PFSK-1 (cell line): ENCODE results near the gene DDB1. TPM values are rescaled to one million over a fixed set of nuclear protein-coding genes. Genes with fewer than 3 reads are reported as not detected.
A peak's percentile ranks its signal among the peaks of the same experiment; 100 is the strongest.

Experiments
- FOXP2 ChIP-seq: optimal IDR thresholded peaks from 2 replicates; pipeline ENCODE3; 2011; ENCODE audit warnings: borderline replicate concordance, control low read depth, inconsistent platforms; ENCODE audit not compliant: insufficient read depth; ENCODE audit errors: extremely low read length, extremely low read depth
- POLR2AphosphoS5 ChIP-seq: IDR thresholded peaks from 2 replicates; pipeline ENCODE4 v1.6.1; 2012; ENCODE audit warnings: low read depth, mild to moderate bottlenecking, control low read depth, low read length, moderate library complexity
- SIN3A ChIP-seq: IDR thresholded peaks from 2 replicates; pipeline ENCODE4 v1.6.1; 2012; ENCODE audit warnings: mild to moderate bottlenecking, low read length, moderate library complexity, borderline replicate concordance; ENCODE audit not compliant: insufficient read depth
- TAF1 ChIP-seq: IDR thresholded peaks from 2 replicates; pipeline ENCODE4 v1.6.1; 2012; ENCODE audit warnings: low read length, control low read depth, borderline replicate concordance; ENCODE audit not compliant: insufficient read depth
- polyA plus RNA-seq: library from polyadenylated mRNA; unstranded; fragments of >200 nt; gene quantifications from one replicate; pipeline ENCODE4 v1.2.1, GENCODE V29; 2012; ENCODE audit warnings: low read depth, missing spikeins; ENCODE audit not compliant: insufficient read length
- TF ChIP-seq, protein P1 (sequence below), 2 experiments: IDR thresholded peaks; 2 replicates each; pipeline versions ENCODE4 v1.6.1 to v1.8.0; 2011 to 2012; ENCODE audit warnings: low read depth in 2 of 2, low read length in 2 of 2, control low read depth in 1 of 2, inconsistent platforms in 1 of 2, mild to moderate bottlenecking in 1 of 2, moderate library complexity in 1 of 2; ENCODE audit not compliant: insufficient read depth in 1 of 2

The DDB1 gene
- polyA plus RNA-seq, result 115 TPM

DNA sequence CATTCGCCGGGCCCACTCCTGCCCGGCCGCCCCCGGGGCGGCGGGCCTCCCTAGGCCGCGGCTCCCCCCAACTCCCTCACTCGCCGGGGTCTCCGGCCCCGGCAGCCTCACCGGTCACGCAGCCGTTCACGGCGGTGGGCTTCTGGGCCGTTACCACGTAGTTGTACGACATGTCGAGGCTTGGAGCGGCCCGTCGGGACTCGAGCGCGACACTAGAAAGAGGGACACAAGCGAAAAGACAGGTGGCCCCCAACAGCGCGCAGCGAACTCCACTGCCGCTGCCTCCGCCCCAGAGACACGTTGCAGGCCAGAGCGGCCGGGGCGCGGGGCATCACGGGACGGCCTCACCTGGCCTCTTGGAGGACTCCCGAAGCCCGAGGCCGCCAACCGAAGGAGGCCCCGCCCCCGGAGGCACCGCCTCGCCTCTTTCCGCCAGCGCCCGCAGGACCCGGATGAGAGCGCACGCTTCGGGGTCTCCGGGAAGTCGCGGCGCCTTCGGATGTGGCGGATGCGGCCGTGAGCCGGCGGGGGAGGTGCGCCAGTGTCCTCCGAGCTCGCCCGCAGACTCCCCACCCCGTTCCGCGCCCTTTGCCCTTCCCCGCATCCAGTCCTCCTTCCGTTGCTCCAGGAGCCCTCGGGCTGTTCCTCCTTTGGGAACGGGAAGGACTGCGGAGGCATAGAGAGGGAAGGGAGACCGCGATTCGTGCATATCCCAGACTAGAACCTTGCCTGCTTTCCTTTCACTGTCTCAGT, at the start of gene DDB1, which contains the start of gene TKFC:
TSS of gene DDB1 (minus strand) at position 309 of the 753 bp plus-strand sequence. CDS start at position 172, 137 bp downstream.
TSS of gene TKFC (plus strand) at position 432 of the 753 bp plus-strand sequence. CDS start 1,501 bp downstream, outside the sequence.
- TF ChIP-seq, protein P1, sequence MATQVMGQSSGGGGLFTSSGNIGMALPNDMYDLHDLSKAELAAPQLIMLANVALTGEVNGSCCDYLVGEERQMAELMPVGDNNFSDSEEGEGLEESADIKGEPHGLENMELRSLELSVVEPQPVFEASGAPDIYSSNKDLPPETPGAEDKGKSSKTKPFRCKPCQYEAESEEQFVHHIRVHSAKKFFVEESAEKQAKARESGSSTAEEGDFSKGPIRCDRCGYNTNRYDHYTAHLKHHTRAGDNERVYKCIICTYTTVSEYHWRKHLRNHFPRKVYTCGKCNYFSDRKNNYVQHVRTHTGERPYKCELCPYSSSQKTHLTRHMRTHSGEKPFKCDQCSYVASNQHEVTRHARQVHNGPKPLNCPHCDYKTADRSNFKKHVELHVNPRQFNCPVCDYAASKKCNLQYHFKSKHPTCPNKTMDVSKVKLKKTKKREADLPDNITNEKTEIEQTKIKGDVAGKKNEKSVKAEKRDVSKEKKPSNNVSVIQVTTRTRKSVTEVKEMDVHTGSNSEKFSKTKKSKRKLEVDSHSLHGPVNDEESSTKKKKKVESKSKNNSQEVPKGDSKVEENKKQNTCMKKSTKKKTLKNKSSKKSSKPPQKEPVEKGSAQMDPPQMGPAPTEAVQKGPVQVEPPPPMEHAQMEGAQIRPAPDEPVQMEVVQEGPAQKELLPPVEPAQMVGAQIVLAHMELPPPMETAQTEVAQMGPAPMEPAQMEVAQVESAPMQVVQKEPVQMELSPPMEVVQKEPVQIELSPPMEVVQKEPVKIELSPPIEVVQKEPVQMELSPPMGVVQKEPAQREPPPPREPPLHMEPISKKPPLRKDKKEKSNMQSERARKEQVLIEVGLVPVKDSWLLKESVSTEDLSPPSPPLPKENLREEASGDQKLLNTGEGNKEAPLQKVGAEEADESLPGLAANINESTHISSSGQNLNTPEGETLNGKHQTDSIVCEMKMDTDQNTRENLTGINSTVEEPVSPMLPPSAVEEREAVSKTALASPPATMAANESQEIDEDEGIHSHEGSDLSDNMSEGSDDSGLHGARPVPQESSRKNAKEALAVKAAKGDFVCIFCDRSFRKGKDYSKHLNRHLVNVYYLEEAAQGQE (IDR thresholded peaks at IDR 0.05; ENCODE audit: insufficient read depth in 1 of 2, low read depth in 2 of 2, low read length in 2 of 2), result peak; percentile 51 to 61; a peak in 1 of 4 replicates
- TF ChIP-seq TAF1 (peak; percentile 93), SIN3A (peak; percentile 94; the same call in 1 of the 2 replicates), POLR2AphosphoS5 (peak; percentile 99), FOXP2 (peak; percentile 56)

DNA sequence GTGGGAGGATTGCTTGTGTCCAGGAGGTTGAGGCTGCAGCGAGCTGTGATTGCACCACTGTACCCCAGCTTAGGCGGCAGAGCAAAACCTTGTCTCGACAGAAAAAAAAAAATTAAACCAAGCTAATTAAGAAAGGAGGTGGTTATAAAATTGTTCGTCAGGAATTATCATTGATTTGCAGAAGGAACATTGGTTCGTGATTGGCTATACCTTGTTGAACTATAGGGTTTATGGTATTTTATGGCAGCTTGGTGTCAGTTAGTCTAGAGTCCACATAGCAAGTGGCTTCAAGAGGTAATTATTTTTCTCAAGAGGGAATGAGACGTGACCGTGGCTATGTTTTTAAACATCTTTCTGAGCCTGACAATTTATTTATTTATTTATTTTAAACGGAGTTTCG, 48.0 kb upstream of the DDB1 start:
- no peak for TF ChIP-seq POLR2AphosphoS5
- no peak for TF ChIP-seq FOXP2
- no peak for TF ChIP-seq TAF1
- no peak for TF ChIP-seq SIN3A
- TF ChIP-seq, protein P1 (IDR thresholded peaks at IDR 0.05; ENCODE audit: insufficient read depth in 1 of 2, low read depth in 2 of 2, low read length in 2 of 2), result no peak

DNA sequence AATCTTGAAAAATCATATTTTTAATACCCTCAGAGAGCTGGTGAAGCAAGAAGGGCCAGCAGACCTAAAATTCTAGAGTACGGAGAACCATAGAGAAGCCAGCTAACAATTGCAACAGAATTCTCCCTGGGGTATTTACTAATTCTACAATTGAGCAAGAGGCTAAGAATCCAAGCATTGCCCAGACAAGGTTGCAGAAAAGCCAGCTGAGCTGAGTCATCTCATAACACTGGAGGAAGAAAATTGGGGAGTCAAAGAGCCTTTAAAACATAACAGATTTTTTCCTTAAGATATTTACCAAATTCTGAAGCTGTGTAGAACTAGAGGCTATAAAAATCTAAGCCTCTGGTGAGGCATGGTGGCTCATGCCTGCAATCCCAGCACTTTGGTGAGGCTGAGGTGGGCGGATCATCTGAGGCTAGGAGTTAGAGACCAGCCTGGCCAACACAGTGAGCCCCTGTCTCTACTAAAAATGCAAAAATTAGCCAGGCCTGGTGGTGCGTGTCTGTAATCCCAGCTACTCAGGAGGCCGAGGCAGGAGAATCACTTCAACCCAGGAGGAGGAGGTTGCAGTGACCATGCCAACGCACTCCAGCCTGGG, 45.9 kb upstream of the DDB1 start:
- TF ChIP-seq, protein P1 (IDR thresholded peaks at IDR 0.05; ENCODE audit: insufficient read depth in 1 of 2, low read depth in 2 of 2, low read length in 2 of 2), result no peak
- TF ChIP-seq POLR2AphosphoS5, result no peak
- TF ChIP-seq TAF1, result no peak
- no peak for TF ChIP-seq FOXP2
- no peak for TF ChIP-seq SIN3A

DNA sequence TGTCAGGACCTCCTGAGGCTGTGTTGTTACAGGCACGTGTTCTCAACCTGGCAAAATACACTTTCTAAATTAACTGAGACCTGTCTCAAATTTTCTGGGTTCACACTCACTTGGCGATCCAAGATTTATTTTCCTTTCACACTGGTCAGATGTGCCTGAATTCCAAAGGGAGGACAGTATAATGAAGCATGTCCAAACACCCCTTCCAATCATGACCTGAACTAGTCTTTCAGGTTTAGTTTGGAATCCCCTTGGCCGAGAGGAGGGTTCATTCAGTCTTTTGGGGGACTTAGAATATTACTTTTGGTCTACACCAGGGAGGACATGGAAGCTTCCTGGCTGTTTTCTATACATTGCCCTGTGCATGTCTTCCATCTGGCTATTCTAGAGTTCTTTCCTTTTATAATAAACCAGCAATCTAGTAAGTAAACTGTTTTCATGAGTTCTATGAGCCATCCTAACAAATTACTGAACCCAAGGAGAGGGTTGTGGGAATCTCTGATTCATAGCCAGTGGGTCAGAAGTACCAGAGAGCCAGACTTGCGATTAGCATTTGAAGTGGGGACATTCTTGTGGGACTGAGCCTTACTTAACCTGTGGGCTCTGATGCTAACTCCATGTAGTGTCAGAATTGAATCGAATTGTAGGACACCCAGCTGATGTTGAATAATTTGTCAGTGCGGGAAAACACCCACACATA, 44.7 kb upstream of the DDB1 start:
- TF ChIP-seq SIN3A (no peak), POLR2AphosphoS5 (no peak), FOXP2 (no peak), TAF1 (no peak)
- TF ChIP-seq, protein P1 (IDR thresholded peaks at IDR 0.05; ENCODE audit: insufficient read depth in 1 of 2, low read depth in 2 of 2, low read length in 2 of 2), result no peak
